ENCODE data around the gene PARD3. TPM values are rescaled to one million over a fixed set of nuclear protein-coding genes. Genes with fewer than 3 reads are reported as not detected.
A peak's percentile ranks its signal among the peaks of the same experiment; 100 is the strongest.
"Not testable (repeated sequence)": the region's sequence is repeated elsewhere in the genome, so short reads cannot be mapped to it uniquely, and the experiment has no call there.

Gene PARD3
- total RNA-seq, 1 experiment from 2014 or later: 19.3 TPM

GRCh38 chr10:34798654-34799053 lies 16.4 kb downstream of the PARD3 start:
- no peak for DNase-seq (ENCODE audit: low spot score)

- no peak for DNase-seq (ENCODE audit: low spot score)
Measured at GRCh38 chr10:34797155-34797554, 17.9 kb downstream of the PARD3 start.

- DNase-seq (ENCODE audit: low spot score): no peak
Measured at GRCh38 chr10:34796133-34796532, 19.0 kb downstream of the PARD3 start.

- no peak for DNase-seq (ENCODE audit: low spot score)
Measured at GRCh38 chr10:34795334-34795733, 19.8 kb downstream of the PARD3 start.

- no peak for DNase-seq (ENCODE audit: low spot score)
Measured at GRCh38 chr10:34794835-34795234, 20.3 kb downstream of the PARD3 start.

GRCh38 chr10:34793581-34793980 lies 21.5 kb downstream of the PARD3 start:
- not testable (repeated sequence) for DNase-seq (ENCODE audit: low spot score)

GRCh38 chr10:34792881-34793280 lies 22.2 kb downstream of the PARD3 start:
- no peak for DNase-seq (ENCODE audit: low spot score)

- DNase-seq (ENCODE audit: low spot score): no peak
Measured at GRCh38 chr10:34791947-34792346, 23.1 kb downstream of the PARD3 start.

- no peak for DNase-seq (ENCODE audit: low spot score)
Measured at GRCh38 chr10:34791228-34791627, 23.9 kb downstream of the PARD3 start.

- DNase-seq (ENCODE audit: low spot score): no peak
Measured at GRCh38 chr10:34789966-34790506, 25.1 kb downstream of the PARD3 start.

- peak; percentile 29 for DNase-seq (ENCODE audit: low spot score)
Measured at GRCh38 chr10:34786464-34786863, 28.6 kb downstream of the PARD3 start.

GRCh38 chr10:34781711-34782110 lies 33.4 kb downstream of the PARD3 start:
- no peak for DNase-seq (ENCODE audit: low spot score)

- peak; percentile 11 for DNase-seq (ENCODE audit: low spot score)
Measured at GRCh38 chr10:34780818-34781380, 34.2 kb downstream of the PARD3 start.

GRCh38 chr10:34778237-34778636 lies 36.9 kb downstream of the PARD3 start:
- DNase-seq (ENCODE audit: low spot score): no peak

GRCh38 chr10:34776090-34776690 lies 38.9 kb downstream of the PARD3 start:
- no peak for DNase-seq (ENCODE audit: low spot score)

- DNase-seq (ENCODE audit: low spot score): no peak
Measured at GRCh38 chr10:34775044-34775637, 40.0 kb downstream of the PARD3 start.

- DNase-seq (ENCODE audit: low spot score): no peak
Measured at GRCh38 chr10:34773636-34774630, 41.2 kb downstream of the PARD3 start.

GRCh38 chr10:34771525-34771924 lies 43.6 kb downstream of the PARD3 start:
- no peak for DNase-seq (ENCODE audit: low spot score)

- DNase-seq (ENCODE audit: low spot score): no peak
Measured at GRCh38 chr10:34771106-34771505, 44.0 kb downstream of the PARD3 start.

- DNase-seq (ENCODE audit: low spot score): no peak
Measured at GRCh38 chr10:34769899-34770298, 45.2 kb downstream of the PARD3 start.

- no peak for DNase-seq (ENCODE audit: low spot score)
Measured at GRCh38 chr10:34768972-34769330, 46.1 kb downstream of the PARD3 start.
